ENCODE data around the gene FRAS1.
"Not testable (repeated sequence)": the region's sequence is repeated elsewhere in the genome, so short reads cannot be mapped to it uniquely, and the experiment has no call there.

Gene FRAS1

DNA sequence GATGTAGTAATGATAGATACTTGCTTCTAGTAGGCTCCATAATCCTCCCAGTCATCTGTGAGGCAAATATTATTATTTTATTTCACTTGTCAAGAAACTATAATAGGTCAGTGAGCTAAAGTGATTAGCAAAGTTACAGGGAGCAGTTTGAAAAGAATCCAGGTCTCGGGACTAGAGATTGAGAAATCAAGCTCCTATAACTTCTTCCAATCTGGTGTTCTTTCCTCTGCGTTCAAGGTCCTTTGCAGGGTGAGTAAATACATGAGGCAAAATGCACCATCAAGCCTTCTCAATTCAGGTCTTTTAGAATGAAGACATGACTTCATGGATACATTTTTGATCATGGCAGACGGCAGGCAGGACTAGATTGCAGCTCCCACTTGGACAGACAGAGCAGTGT is 150.4 kb downstream of the FRAS1 start:
- Histone ChIP-seq H3K4me3 (ENCODE audit: low read depth, low read length) (no peak overlapping the region), H3K4me1 (ENCODE audit: control insufficient read depth, insufficient read depth, low read length) (peaks cover 3% of the 10 kb centered on the region), H3K27me3 (ENCODE audit: control insufficient read depth, insufficient read depth, low read length) (no peaks in the 10 kb centered on the region), H3K9ac (ENCODE audit: low read depth, low read length) (no peak overlapping the region), H3K9me3 (ENCODE audit: control insufficient read depth, insufficient read depth, low read length) (no peaks in the 10 kb centered on the region), H3K36me3 (ENCODE audit: control insufficient read depth, insufficient read depth, low read length) (no peaks in the 10 kb centered on the region)

DNA sequence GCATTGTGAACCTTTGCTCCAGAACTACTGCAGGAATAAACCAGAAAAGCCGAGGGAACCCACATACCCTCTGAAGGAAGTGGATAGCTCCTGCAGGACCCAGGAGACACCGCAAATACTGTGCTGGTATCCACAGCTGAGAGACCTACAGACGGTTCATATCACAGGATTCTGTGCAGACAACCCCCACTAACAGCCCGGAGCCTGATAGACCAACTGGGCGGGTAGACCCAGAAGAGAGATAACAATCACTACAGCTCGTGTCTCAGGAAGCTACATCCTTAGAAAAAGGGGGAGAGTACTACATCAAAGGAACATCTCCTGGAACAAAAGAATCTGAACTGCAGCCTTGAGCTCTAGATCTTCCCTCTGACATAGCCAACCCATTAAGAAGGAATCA is 150.8 kb downstream of the FRAS1 start:
- Histone ChIP-seq H3K4me3 (ENCODE audit: low read depth, low read length) (no peak overlapping the region), H3K36me3 (ENCODE audit: control insufficient read depth, insufficient read depth, low read length) (no peaks in the 10 kb centered on the region), H3K9me3 (ENCODE audit: control insufficient read depth, insufficient read depth, low read length) (no peaks in the 10 kb centered on the region), H3K27me3 (ENCODE audit: control insufficient read depth, insufficient read depth, low read length) (no peaks in the 10 kb centered on the region), H3K9ac (ENCODE audit: low read depth, low read length) (no peak overlapping the region), H3K4me1 (ENCODE audit: control insufficient read depth, insufficient read depth, low read length) (peaks cover 3% of the 10 kb centered on the region)

DNA sequence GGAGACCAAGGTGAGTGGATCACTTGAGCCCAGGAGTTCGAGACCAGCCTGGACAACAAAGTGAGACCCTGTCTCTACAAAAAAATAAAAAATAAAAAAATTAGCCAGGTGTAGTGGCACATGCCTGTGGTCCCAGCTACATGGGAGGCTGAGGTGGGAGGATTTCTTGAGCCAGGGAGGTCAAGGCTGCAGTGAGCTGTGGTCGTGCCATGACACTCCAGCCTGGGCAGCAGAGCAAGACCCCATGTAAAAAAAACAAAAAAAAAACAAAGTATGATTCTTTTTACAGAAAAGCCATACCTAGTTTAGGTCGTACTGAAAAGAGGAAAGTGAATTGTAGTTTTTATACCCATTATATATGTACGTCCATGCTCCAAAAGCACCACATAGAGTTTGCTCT is 151.8 kb downstream of the FRAS1 start:
- not testable (repeated sequence) for H3K9me3 ChIP-seq (ENCODE audit: control insufficient read depth, insufficient read depth, low read length); H3K4me3 ChIP-seq (ENCODE audit: low read depth, low read length); H3K27me3 ChIP-seq (ENCODE audit: control insufficient read depth, insufficient read depth, low read length); H3K36me3 ChIP-seq (ENCODE audit: control insufficient read depth, insufficient read depth, low read length); H3K4me1 ChIP-seq (ENCODE audit: control insufficient read depth, insufficient read depth, low read length); H3K9ac ChIP-seq (ENCODE audit: low read depth, low read length)

DNA sequence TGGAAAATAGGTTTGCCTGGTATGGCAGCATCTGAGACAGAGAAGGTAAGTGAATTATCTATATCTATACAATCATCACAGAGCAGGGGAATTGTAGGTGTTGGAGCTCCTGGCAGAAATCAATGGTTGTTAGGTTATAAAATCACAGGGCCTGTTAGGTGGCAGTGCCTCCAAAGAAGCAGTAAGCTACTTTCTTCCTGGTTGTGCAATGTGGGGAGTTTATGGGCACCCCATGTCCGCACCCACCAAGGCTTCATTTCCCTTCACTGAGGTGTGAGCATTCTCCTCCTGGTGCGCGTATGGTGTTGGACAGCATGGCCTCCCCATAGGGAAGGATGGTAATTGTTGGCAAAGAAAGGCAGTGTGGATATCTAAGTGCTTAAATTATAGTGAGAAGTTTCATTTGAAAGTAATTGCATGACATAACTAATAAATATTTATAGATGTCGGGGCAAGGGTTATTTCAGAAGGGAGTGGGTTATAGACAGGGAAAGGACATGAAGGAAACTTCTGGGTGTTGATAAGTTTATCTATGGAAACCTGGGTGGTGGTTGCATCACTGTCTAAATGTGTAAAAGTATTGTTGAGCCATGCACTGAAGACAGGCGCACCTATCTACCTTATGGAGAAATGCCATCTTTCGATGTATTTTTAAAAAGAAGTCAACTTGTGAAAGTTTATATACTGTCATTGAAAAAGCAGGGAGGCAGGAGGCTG is 153.7 kb downstream of the FRAS1 start:
- Histone ChIP-seq H3K36me3 (ENCODE audit: control insufficient read depth, insufficient read depth, low read length) (no peaks in the 10 kb centered on the region), H3K4me1 (ENCODE audit: control insufficient read depth, insufficient read depth, low read length) (no peaks in the 10 kb centered on the region)

DNA sequence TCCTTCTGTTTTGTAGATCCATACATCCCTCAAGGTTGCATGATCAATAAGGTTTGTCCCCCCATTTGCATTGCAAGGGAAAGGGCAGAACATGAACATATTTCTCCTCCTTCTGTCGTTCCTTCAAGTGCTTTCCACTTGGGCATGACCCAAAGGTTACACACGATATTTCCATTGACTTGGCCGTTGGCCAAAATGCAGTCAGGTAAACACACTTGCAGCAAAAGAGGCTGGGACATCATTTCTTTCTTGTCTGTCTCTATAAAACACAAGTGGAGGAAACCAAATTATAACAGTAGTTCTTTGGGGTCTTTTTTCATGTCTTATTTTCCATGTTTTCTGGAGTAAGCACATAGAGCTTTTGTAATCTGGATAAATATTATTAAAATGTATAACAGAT is 156.1 kb downstream of the FRAS1 start:
- H3K9me3 ChIP-seq (ENCODE audit: control insufficient read depth, insufficient read depth, low read length), result no peaks in the 10 kb centered on the region
- no peak overlapping the region for H3K4me3 ChIP-seq (ENCODE audit: low read depth, low read length)
- H3K36me3 ChIP-seq (ENCODE audit: control insufficient read depth, insufficient read depth, low read length), result no peaks in the 10 kb centered on the region
- H3K4me1 ChIP-seq (ENCODE audit: control insufficient read depth, insufficient read depth, low read length), result peaks cover under 1% of the 10 kb centered on the region
- no peak overlapping the region for H3K9ac ChIP-seq (ENCODE audit: low read depth, low read length)
- H3K27me3 ChIP-seq (ENCODE audit: control insufficient read depth, insufficient read depth, low read length), result no peaks in the 10 kb centered on the region

More for the DNA sequence above, 153.7 kb downstream of the FRAS1 start:
- Histone ChIP-seq H3K9ac (ENCODE audit: low read depth, low read length) (no peak overlapping the region), H3K9me3 (ENCODE audit: control insufficient read depth, insufficient read depth, low read length) (no peaks in the 10 kb centered on the region), H3K27me3 (ENCODE audit: control insufficient read depth, insufficient read depth, low read length) (no peaks in the 10 kb centered on the region), H3K4me3 (ENCODE audit: low read depth, low read length) (no peak overlapping the region)

DNA sequence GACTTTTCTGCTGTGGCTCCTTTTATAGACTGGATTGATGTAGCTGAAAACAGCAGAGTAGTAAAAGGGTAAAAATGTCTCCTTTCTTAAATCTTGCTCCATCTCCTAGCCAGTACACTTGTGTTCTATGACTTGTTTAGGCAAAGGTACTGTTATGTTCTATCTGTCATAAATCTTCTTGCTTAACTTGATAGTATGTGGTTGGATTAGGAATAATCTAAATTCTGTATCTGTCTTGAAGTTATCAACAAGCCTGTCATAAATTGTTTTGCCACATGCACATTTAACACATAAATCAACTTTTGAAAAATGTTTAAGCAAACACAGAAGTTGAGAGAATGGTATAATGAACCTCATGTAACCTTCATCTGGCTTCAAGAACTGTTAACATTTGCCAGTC is 157.0 kb downstream of the FRAS1 start:
- H3K36me3 ChIP-seq (ENCODE audit: control insufficient read depth, insufficient read depth, low read length), result no peaks in the 10 kb centered on the region
- H3K27me3 ChIP-seq (ENCODE audit: control insufficient read depth, insufficient read depth, low read length), result no peaks in the 10 kb centered on the region
- H3K4me3 ChIP-seq (ENCODE audit: low read depth, low read length), result no peak overlapping the region
- H3K4me1 ChIP-seq (ENCODE audit: control insufficient read depth, insufficient read depth, low read length), result peaks cover 4% of the 10 kb centered on the region
- no peaks in the 10 kb centered on the region for H3K9me3 ChIP-seq (ENCODE audit: control insufficient read depth, insufficient read depth, low read length)
- no peak overlapping the region for H3K9ac ChIP-seq (ENCODE audit: low read depth, low read length)

DNA sequence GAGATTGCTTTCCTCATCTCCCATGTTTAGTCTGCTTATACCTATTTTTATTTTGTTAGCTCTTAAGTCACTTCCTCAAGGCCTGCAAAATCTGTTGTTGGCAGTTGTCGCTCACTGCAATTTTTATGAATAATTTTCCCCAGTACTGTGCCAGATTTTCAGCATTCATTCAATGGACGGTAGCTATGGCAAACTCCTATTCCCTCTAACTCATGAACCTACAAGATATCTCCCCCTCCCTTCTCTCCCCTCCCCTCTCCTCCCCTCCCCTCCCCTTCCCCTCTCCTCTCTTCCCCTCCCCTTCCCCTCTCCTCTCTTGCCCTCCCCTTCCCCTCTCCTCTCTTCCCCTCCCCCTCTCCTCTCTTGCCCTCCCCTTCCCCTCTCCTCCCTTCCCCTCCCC is 160.4 kb downstream of the FRAS1 start:
- H3K9me3 ChIP-seq (ENCODE audit: control insufficient read depth, insufficient read depth, low read length), result no peaks in the 10 kb centered on the region
- peaks cover 13% of the 10 kb centered on the region for H3K4me1 ChIP-seq (ENCODE audit: control insufficient read depth, insufficient read depth, low read length)
- no peak overlapping the region for H3K9ac ChIP-seq (ENCODE audit: low read depth, low read length)
- H3K4me3 ChIP-seq (ENCODE audit: low read depth, low read length), result no peak overlapping the region
- H3K36me3 ChIP-seq (ENCODE audit: control insufficient read depth, insufficient read depth, low read length), result no peaks in the 10 kb centered on the region
- no peaks in the 10 kb centered on the region for H3K27me3 ChIP-seq (ENCODE audit: control insufficient read depth, insufficient read depth, low read length)

DNA sequence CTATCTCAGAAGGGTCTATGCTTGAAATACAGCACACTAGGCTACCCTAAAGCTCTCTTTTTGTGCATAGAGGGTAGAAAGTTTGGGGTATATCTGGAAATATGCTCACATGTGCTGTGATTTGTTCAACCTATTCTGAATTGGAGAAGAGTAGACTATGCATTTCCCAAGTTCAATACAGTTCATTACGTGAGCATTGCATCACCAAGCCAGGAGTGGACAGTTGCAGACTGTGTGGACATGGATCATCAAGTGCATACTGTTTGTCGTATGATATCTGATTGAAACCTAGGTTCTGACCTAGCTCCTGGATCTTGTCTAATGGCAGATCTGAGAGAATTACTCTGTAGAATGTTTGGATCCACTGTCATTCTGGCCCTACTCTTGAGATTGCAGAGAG is 161.1 kb downstream of the FRAS1 start:
- Histone ChIP-seq H3K9me3 (ENCODE audit: control insufficient read depth, insufficient read depth, low read length) (no peaks in the 10 kb centered on the region), H3K4me1 (ENCODE audit: control insufficient read depth, insufficient read depth, low read length) (peaks cover 17% of the 10 kb centered on the region), H3K9ac (ENCODE audit: low read depth, low read length) (no peak overlapping the region)

DNA sequence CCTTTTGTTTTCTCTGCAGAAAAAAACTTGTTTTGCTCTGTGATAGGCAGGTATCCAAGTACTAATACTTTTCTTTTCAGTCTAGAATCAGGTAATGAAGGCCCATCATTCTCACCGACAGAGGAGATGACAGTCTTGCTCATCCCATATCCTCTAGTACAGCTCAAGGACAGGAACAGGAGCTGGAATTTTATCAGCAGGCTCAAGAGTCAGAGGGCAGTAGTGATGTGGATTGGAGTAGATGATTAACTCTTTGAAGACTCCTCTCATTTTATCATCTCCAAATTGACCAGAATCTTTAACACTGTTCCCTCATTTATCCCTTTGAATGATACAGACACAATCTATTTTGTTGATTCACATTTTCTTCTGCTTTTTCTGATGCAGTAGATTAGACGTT is 162.7 kb downstream of the FRAS1 start:
- Histone ChIP-seq H3K9me3 (ENCODE audit: control insufficient read depth, insufficient read depth, low read length) (no peaks in the 10 kb centered on the region), H3K36me3 (ENCODE audit: control insufficient read depth, insufficient read depth, low read length) (no peaks in the 10 kb centered on the region), H3K27me3 (ENCODE audit: control insufficient read depth, insufficient read depth, low read length) (no peaks in the 10 kb centered on the region), H3K4me3 (ENCODE audit: low read depth, low read length) (no peak overlapping the region), H3K9ac (ENCODE audit: low read depth, low read length) (no peak overlapping the region), H3K4me1 (ENCODE audit: control insufficient read depth, insufficient read depth, low read length) (peaks cover 17% of the 10 kb centered on the region)

More for the DNA sequence above, 161.1 kb downstream of the FRAS1 start:
- Histone ChIP-seq H3K4me3 (ENCODE audit: low read depth, low read length) (no peak overlapping the region), H3K36me3 (ENCODE audit: control insufficient read depth, insufficient read depth, low read length) (no peaks in the 10 kb centered on the region), H3K27me3 (ENCODE audit: control insufficient read depth, insufficient read depth, low read length) (no peaks in the 10 kb centered on the region)

DNA sequence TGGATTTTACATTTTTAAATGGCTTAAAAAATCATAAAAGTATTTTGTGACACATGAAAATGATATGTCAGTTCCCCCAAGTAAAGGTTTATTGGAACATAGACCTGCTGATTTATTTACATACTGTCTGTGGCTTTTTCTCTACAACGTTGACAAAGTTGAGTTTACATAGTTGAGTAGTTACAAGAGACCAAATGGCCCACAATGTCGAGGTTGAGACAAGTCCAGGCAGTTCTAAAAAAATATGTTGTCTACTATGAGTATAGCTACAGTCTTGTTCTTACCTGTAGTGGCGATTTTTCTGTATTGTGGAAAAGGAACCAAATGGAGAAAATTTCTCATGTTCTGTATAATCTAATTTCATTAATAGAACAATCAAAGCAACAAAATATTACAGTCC is 163.2 kb downstream of the FRAS1 start:
- Histone ChIP-seq H3K4me3 (ENCODE audit: low read depth, low read length) (no peak overlapping the region), H3K9me3 (ENCODE audit: control insufficient read depth, insufficient read depth, low read length) (no peaks in the 10 kb centered on the region), H3K9ac (ENCODE audit: low read depth, low read length) (no peak overlapping the region), H3K27me3 (ENCODE audit: control insufficient read depth, insufficient read depth, low read length) (no peaks in the 10 kb centered on the region), H3K4me1 (ENCODE audit: control insufficient read depth, insufficient read depth, low read length) (peaks cover 17% of the 10 kb centered on the region), H3K36me3 (ENCODE audit: control insufficient read depth, insufficient read depth, low read length) (no peaks in the 10 kb centered on the region)

DNA sequence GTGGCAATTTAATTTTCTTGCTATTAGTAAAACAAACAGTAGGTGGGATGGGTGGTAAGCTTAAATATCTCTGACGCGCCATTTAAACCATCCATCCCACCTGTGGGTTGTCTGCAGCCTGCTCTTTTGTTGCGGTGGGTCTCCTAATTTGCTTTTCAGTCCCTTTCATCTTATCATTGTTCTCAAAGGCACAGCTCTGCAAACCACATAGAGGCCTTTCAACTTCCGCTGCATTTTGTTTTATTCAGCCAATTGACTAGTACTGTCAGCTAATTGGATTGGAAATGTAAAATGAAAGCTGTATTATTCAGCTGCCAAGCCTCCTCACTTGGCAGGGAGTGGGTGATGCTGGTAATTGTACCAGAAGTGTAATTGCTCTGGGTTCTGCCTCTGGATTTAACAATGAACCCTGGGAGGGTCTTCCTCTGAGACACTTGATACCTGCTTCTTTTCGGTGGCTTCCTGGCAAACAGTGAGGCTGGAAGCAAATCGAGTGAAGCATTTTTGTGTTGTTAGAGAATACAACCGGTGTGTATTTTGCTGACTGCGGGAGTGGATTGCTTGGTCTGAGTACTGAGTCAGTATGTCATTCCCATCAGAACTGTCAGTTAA is 165.6 kb downstream of the FRAS1 start:
- no peaks in the 10 kb centered on the region for H3K9me3 ChIP-seq (ENCODE audit: control insufficient read depth, insufficient read depth, low read length)
- H3K4me3 ChIP-seq (ENCODE audit: low read depth, low read length), result no peak overlapping the region

DNA sequence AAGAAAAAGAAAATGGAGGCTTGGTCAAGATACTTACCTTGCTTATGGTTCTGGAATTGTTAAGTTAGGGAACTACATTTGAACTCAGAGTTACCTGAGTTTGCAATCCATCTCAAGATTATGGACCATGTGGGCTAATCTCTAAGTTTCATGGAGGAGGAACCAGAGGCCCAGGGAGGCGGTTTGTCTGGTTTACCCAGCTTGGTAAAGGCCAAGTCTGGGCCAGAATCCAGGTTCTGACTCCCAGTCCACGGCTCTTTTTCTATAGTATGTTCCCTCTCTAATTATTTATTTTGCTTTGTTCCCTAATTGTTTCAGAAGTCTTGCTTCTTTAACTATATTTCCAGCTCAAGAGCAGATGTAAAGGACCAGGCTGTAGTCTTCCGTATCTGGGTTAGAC is 168.1 kb downstream of the FRAS1 start:
- H3K36me3 ChIP-seq (ENCODE audit: control insufficient read depth, insufficient read depth, low read length), result no peaks in the 10 kb centered on the region

More for the DNA sequence above, 165.6 kb downstream of the FRAS1 start:
- Histone ChIP-seq H3K4me1 (ENCODE audit: control insufficient read depth, insufficient read depth, low read length) (peaks cover 17% of the 10 kb centered on the region), H3K27me3 (ENCODE audit: control insufficient read depth, insufficient read depth, low read length) (no peaks in the 10 kb centered on the region), H3K9ac (ENCODE audit: low read depth, low read length) (no peak overlapping the region), H3K36me3 (ENCODE audit: control insufficient read depth, insufficient read depth, low read length) (no peaks in the 10 kb centered on the region)

More for the DNA sequence above, 168.1 kb downstream of the FRAS1 start:
- Histone ChIP-seq H3K9ac (ENCODE audit: low read depth, low read length) (no peak overlapping the region), H3K27me3 (ENCODE audit: control insufficient read depth, insufficient read depth, low read length) (no peaks in the 10 kb centered on the region), H3K9me3 (ENCODE audit: control insufficient read depth, insufficient read depth, low read length) (no peaks in the 10 kb centered on the region), H3K4me3 (ENCODE audit: low read depth, low read length) (no peak overlapping the region), H3K4me1 (ENCODE audit: control insufficient read depth, insufficient read depth, low read length) (peaks cover 17% of the 10 kb centered on the region)
